Measurements from ENCODE around the gene TTC33. TPM values are rescaled to one million over a fixed set of nuclear protein-coding genes. Genes with fewer than 3 reads are reported as not detected.
"Not testable (repeated sequence)": the region's sequence is repeated elsewhere in the genome, so short reads cannot be mapped to it uniquely, and the experiment has no call there.

TTC33 gene
- total RNA-seq, 1 donor from 2014 or later = 9.7 TPM

GRCh38 chr5:40735609-40736008, 20.2 kb downstream of the TTC33 start:
- no peaks in the 10 kb centered on the region for H3K27me3 ChIP-seq (ENCODE audit: control insufficient read depth, insufficient read depth, low read length)
- TF ChIP-seq CTCF (IDR thresholded peaks at IDR 0.05; ENCODE audit: insufficient read depth, low read length, severe bottlenecking) = no peak
- H3K4me3 ChIP-seq (ENCODE audit: low read depth, low read length) = no peak overlapping the region
- DNase-seq (ENCODE audit: low read depth) (no peak), FAIRE-seq (no peak)
- no peaks in the 10 kb centered on the region for H3K36me3 ChIP-seq (ENCODE audit: control insufficient read depth, insufficient read depth, low read length)

DNA sequence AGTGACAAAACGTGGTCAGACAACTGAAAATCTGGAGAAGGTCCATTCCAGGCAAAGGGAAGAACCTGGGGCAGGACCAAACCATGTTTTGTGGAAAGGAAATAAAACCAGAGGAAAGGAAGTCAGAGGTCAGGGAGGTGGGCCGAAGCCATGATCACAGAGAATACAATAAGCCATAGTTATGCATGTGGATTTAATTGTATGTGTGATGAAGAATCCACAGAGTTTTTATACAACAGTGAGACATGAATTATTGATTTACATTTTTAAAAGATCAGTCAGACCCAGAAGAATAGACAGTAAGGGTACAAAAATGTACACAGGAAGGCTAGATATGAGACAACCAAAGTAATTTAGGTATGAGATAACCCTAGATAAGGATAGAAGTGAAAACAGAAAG, 20.8 kb downstream of the TTC33 start:
- TF ChIP-seq CTCF (IDR thresholded peaks at IDR 0.05; ENCODE audit: insufficient read depth, low read length, severe bottlenecking) = no peak
- DNase-seq (ENCODE audit: low read depth) (peak; percentile 13), FAIRE-seq (no peak)
- no peaks in the 10 kb centered on the region for H3K36me3 ChIP-seq (ENCODE audit: control insufficient read depth, insufficient read depth, low read length)
- no peak overlapping the region for H3K4me3 ChIP-seq (ENCODE audit: low read depth, low read length)
- no peaks in the 10 kb centered on the region for H3K27me3 ChIP-seq (ENCODE audit: control insufficient read depth, insufficient read depth, low read length)

GRCh38 chr5:40733879-40734563, 21.7 kb downstream of the TTC33 start:
- no peak for TF ChIP-seq CTCF (IDR thresholded peaks at IDR 0.05; ENCODE audit: insufficient read depth, low read length, severe bottlenecking)

GRCh38 chr5:40733434-40733833, 22.3 kb downstream of the TTC33 start:
- no peak overlapping the region for H3K4me3 ChIP-seq (ENCODE audit: low read depth, low read length)
- TF ChIP-seq CTCF (IDR thresholded peaks at IDR 0.05; ENCODE audit: insufficient read depth, low read length, severe bottlenecking) = no peak
- no peaks in the 10 kb centered on the region for H3K27me3 ChIP-seq (ENCODE audit: control insufficient read depth, insufficient read depth, low read length)
- no peak for FAIRE-seq
- DNase-seq (ENCODE audit: low read depth) = no peak
- H3K36me3 ChIP-seq (ENCODE audit: control insufficient read depth, insufficient read depth, low read length) = no peaks in the 10 kb centered on the region

More at GRCh38 chr5:40733879-40734563, 21.7 kb downstream of the TTC33 start:
- Histone ChIP-seq H3K27me3 (ENCODE audit: control insufficient read depth, insufficient read depth, low read length) (no peaks in the 10 kb centered on the region), H3K4me3 (ENCODE audit: low read depth, low read length) (no peak overlapping the region), H3K36me3 (ENCODE audit: control insufficient read depth, insufficient read depth, low read length) (no peaks in the 10 kb centered on the region)
- no peak for FAIRE-seq
- no peak for DNase-seq (ENCODE audit: low read depth)

GRCh38 chr5:40722497-40722911, 33.3 kb downstream of the TTC33 start:
- not testable (repeated sequence) for H3K27me3 ChIP-seq (ENCODE audit: control insufficient read depth, insufficient read depth, low read length); DNase-seq (ENCODE audit: low read depth); H3K36me3 ChIP-seq (ENCODE audit: control insufficient read depth, insufficient read depth, low read length); H3K4me3 ChIP-seq (ENCODE audit: low read depth, low read length); FAIRE-seq

GRCh38 chr5:40720069-40720468, 35.7 kb downstream of the TTC33 start:
- peaks cover 1% of the 10 kb centered on the region for H3K36me3 ChIP-seq (ENCODE audit: control insufficient read depth, insufficient read depth, low read length)
- H3K4me3 ChIP-seq (ENCODE audit: low read depth, low read length) = no peak overlapping the region
- TF ChIP-seq CTCF (IDR thresholded peaks at IDR 0.05; ENCODE audit: insufficient read depth, low read length, severe bottlenecking) = no peak
- FAIRE-seq (no peak), DNase-seq (ENCODE audit: low read depth) (no peak)
- H3K27me3 ChIP-seq (ENCODE audit: control insufficient read depth, insufficient read depth, low read length) = no peaks in the 10 kb centered on the region

All from bronchial epithelial cell (primary cell).